IMR-90 (cell line): ENCODE data around the gene PXK.

Experiments
- BHLHE40 ChIP-seq: fragments of 150-350 bp; IDR thresholded peaks from 2 replicates; pipeline ENCODE4 v1.6.1; 2016; ENCODE audit warnings: mild to moderate bottlenecking, low read depth, low read length
- CEBPB ChIP-seq: IDR thresholded peaks from 2 replicates; pipeline ENCODE4 v1.6.1; 2012; ENCODE audit warnings: low read depth, low read length, improper control_type of control experiment
- CHD1 ChIP-seq: IDR thresholded peaks from 2 replicates; pipeline ENCODE4 v1.6.1; 2012; ENCODE audit warnings: low read depth, low read length, improper control_type of control experiment
- CTCF ChIP-seq: conservative IDR thresholded peaks from 2 replicates; pipeline ENCODE4 v1.5.1; 2012; ENCODE audit warnings: mild to moderate bottlenecking, low read depth, low read length, improper control_type of control experiment
- FOS ChIP-seq: fragments of 150-350 bp; IDR thresholded peaks from 2 replicates; pipeline ENCODE4 v1.6.1; 2016; ENCODE audit warnings: low read depth, low read length
- MAFK ChIP-seq: IDR thresholded peaks from 2 replicates; pipeline ENCODE4 v1.6.1; 2012; ENCODE audit warnings: low read depth, low read length, improper control_type of control experiment
- MAZ ChIP-seq: IDR thresholded peaks from 2 replicates; pipeline ENCODE4 v1.6.1; 2012; ENCODE audit warnings: low read depth, mild to moderate bottlenecking, low read length, improper control_type of control experiment, moderate library complexity, borderline replicate concordance
- MXI1 ChIP-seq: IDR thresholded peaks from 2 replicates; pipeline ENCODE4 v1.6.1; 2012; ENCODE audit warnings: low read depth, mild to moderate bottlenecking, low read length, moderate library complexity, borderline replicate concordance
- POLR2A ChIP-seq: IDR thresholded peaks from 2 replicates; pipeline ENCODE4 v1.6.1; 2012; ENCODE audit warnings: mild to moderate bottlenecking, low read depth, low read length
- RAD21 ChIP-seq: IDR thresholded peaks from 2 replicates; pipeline ENCODE4 v1.6.1; 2012; ENCODE audit warnings: low read length, improper control_type of control experiment
- RCOR1 ChIP-seq: IDR thresholded peaks from 2 replicates; pipeline ENCODE4 v1.6.1; 2012; ENCODE audit warnings: mild to moderate bottlenecking, low read length, improper control_type of control experiment; ENCODE audit not compliant: insufficient replicate concordance
- RFX5 ChIP-seq: IDR thresholded peaks from 2 replicates; pipeline ENCODE4 v1.8.0; 2012; ENCODE audit warnings: low read depth, mild to moderate bottlenecking, low read length, moderate library complexity
- SMC3 ChIP-seq: fragments of 150-350 bp; IDR thresholded peaks from 2 replicates; pipeline ENCODE4 v1.6.1; 2016; ENCODE audit warnings: low read depth, mild to moderate bottlenecking, antibody characterized with exemption, low read length, moderate library complexity
- USF2 ChIP-seq: fragments of 150-350 bp; IDR thresholded peaks from 2 replicates; pipeline ENCODE4 v1.6.1; 2017; ENCODE audit warnings: mild to moderate bottlenecking, antibody characterized with exemption, low read length, low read depth

GRCh38 chr3:58421004-58421403 is 88.3 kb downstream of the PXK start:
- TF ChIP-seq BHLHE40 (no peak), CTCF (no peak), SMC3 (no peak), RFX5 (no peak), POLR2A (no peak), CHD1 (no peak), RCOR1 (no peak), MAFK (no peak), MXI1 (no peak), USF2 (no peak), FOS (no peak), CEBPB (no peak), RAD21 (no peak), MAZ (no peak)
